T-cell (primary cell): ENCODE data around the gene DRC3. TPM values are rescaled to one million over a fixed set of nuclear protein-coding genes. Genes with fewer than 3 reads are reported as not detected.

Experiments
- ATAC-seq, 4 experiments: fragments of 200-7000 bp in 3 of 4; fragments of 150-1000 bp in 1 of 4; cut with Tn5 transposase; replicated peaks in 1 of 4; 1 replicate in 3 of 4; 2 replicates in 1 of 4; pipeline ENCODE4 v1.10.0; 2021; ENCODE audit warnings: moderate library complexity in 3 of 4, mild to moderate bottlenecking in 2 of 4, moderate number of reproducible peaks in 1 of 4
- CTCF ChIA-PET, 2 donors: fragments of 300-600 bp; sonication (Branson Sonifier 250); formaldehyde crosslinking; loops; one replicate each; lab custom pipeline; 2022; ENCODE audit warnings: antibody characterized with exemption in 2 of 2; lab: Charles Lee
- POLR2A ChIA-PET, 2 donors: fragments of 300-600 bp; sonication (Branson Sonifier 250); formaldehyde crosslinking; loops; one replicate each; lab custom pipeline; 2022; ENCODE audit warnings: antibody characterized with exemption in 2 of 2; lab: Charles Lee
- DNase-seq, 35 experiments: peaks; one replicate each; pipeline versions ENCODE4 v3.0.0 to v3.0.0-alpha.2; 2013 to 2023
- H3K27ac ChIP-seq: one replicate; pipeline ENCODE4 v1.5.1; 2013; ENCODE audit warnings: low read length
- H3K27me3 ChIP-seq, 2 experiments: replicated peaks in 1 of 2; 1 replicate in 1 of 2; 2 replicates in 1 of 2; pipeline versions ENCODE4 v1.6.1 to v1.7.0; 2013; ENCODE audit warnings: low read length in 1 of 2, mixed read lengths in 1 of 2; ENCODE audit not compliant: control insufficient read depth in 2 of 2, insufficient read depth in 2 of 2; ENCODE audit errors: extremely low read depth in 1 of 2
- H3K36me3 ChIP-seq, 2 donors: 1 replicate in 1 of 2; 2 replicates in 1 of 2; pipeline versions ENCODE4 v1.6.1 to v1.7.0; 2013; ENCODE audit warnings: low read length in 1 of 2; ENCODE audit not compliant: control insufficient read depth in 2 of 2, insufficient read depth in 1 of 2; ENCODE audit errors: extremely low read depth in 1 of 2
- H3K4me1 ChIP-seq, 2 experiments: 1 replicate in 1 of 2; 2 replicates in 1 of 2; pipeline versions ENCODE4 v1.6.1 to v1.7.0; 2013; ENCODE audit warnings: low read length in 2 of 2, mixed read lengths in 1 of 2; ENCODE audit not compliant: insufficient read depth in 2 of 2, control insufficient read depth in 1 of 2; ENCODE audit errors: extremely low read depth in 1 of 2
- H3K4me3 ChIP-seq, 2 donors: 1 replicate in 1 of 2; 2 replicates in 1 of 2; pipeline versions ENCODE4 v1.5.1 to v1.7.0; 2013; ENCODE audit warnings: mild to moderate bottlenecking in 2 of 2, low read length in 1 of 2, moderate library complexity in 1 of 2; ENCODE audit not compliant: control insufficient read depth in 1 of 2; ENCODE audit errors: extremely low read depth in 1 of 2
- H3K9me3 ChIP-seq: 2 replicates; pipeline ENCODE4 v1.7.0; 2013
- H3K27ac Mint-ChIP-seq, 2 donors: one replicate each; pipeline ENCODE4 v1.8.0; 2020 to 2021; ENCODE audit warnings: mild to moderate bottlenecking in 2 of 2, mixed read lengths in 2 of 2
- H3K27me3 Mint-ChIP-seq, 2 donors: one replicate each; pipeline ENCODE4 v1.8.0; 2021 to 2022; ENCODE audit warnings: mixed read lengths in 2 of 2
- H3K36me3 Mint-ChIP-seq: one replicate; pipeline ENCODE4 v1.8.0; 2021; ENCODE audit warnings: mixed read lengths
- H3K4me1 Mint-ChIP-seq, 3 donors: one replicate each; pipeline ENCODE4 v1.8.0; 2020 to 2022; ENCODE audit warnings: mixed read lengths in 3 of 3, mild to moderate bottlenecking in 1 of 3
- H3K4me3 Mint-ChIP-seq, 3 donors: one replicate each; pipeline ENCODE4 v1.8.0; 2020 to 2022; ENCODE audit warnings: mild to moderate bottlenecking in 3 of 3, mixed read lengths in 3 of 3, moderate library complexity in 3 of 3
- H3K9me3 Mint-ChIP-seq, 3 donors: one replicate each; pipeline ENCODE4 v1.8.0; 2020 to 2022; ENCODE audit warnings: mixed read lengths in 3 of 3
- WGBS: methylation state at CpG from one replicate; pipeline ENCODE4 v1.1.5; 2013; ENCODE audit warnings: missing lambda C conversion rate; ENCODE audit not compliant: insufficient coverage; 5-methylcytosine and 5-hydroxymethylcytosine counted together
- total RNA-seq, 35 experiments: library from RNA in 6 of 35; stranded (reverse) in 6 of 35; fragments of 120-200 nt in 1 of 35; gene quantifications; one replicate each; pipeline versions ENCODE4 v1.2.1 to v1.2.4 and lab custom pipeline; 2013 to 2026

The DRC3 gene
- total RNA-seq, 5 donors from 2014 or later (not counting 1 experiment from before 2014, with no cell fraction given), result 0.32 to 0.58 (median 0.53) TPM; not detected in 2

DNA sequence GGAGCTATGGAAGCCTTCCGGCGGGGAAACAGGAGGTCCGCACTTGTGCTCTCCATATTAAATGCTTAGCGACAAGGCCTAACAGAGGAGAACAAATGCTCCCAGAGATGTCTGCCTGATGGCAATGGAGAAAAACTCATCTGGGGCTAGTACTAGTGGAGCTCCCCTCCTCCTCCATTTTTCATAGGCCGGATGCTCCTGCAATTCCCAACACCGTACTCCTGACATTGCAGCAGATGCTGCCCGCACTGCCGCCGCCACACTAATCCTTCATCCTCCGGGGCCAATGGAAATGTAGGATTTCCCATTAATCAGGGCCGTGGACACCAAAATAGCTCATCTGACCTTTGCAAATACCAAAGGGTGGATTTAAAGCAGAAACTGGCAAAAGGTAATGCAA lies 27.9 kb upstream of the DRC3 start:
- peaks cover 40 to 47% (median 47%) of the 10 kb centered on the region in 3 donors for H3K4me1 Mint-ChIP-seq
- no peak overlapping the region for H3K27ac Mint-ChIP-seq
- ChIA-PET POLR2A (interaction anchor here (0.6 kb wide), 2 partner anchors 30 to 331 kb away, joined by 3 to 7 read pairs; no protein-coding TSS in a partner anchor), CTCF (interaction anchor here (0.5 to 0.6 kb wide), 2 partner anchors 72 to 445 kb away, joined by 3 read pairs; no protein-coding TSS in a partner anchor)
- H3K36me3 Mint-ChIP-seq, result peaks cover 6% of the 10 kb centered on the region
- Histone ChIP-seq H3K27me3 (no peaks in the 10 kb centered on the region), H3K4me1 (peaks cover 5 to 9% of the 10 kb centered on the region in 2 experiments), H3K36me3 (no peaks in the 10 kb centered on the region), H3K27ac (no peak overlapping the region), H3K9me3 (no peaks in the 10 kb centered on the region), H3K4me3 (no peak overlapping the region)
- no peak for DNase-seq
- WGBS, result 100% methylated on average over 5 of the region's 11 CpGs
- no peaks in the 10 kb centered on the region for H3K9me3 Mint-ChIP-seq
- no peak overlapping the region for H3K4me3 Mint-ChIP-seq
- no peaks in the 10 kb centered on the region for H3K27me3 Mint-ChIP-seq
- no peak for ATAC-seq

DNA sequence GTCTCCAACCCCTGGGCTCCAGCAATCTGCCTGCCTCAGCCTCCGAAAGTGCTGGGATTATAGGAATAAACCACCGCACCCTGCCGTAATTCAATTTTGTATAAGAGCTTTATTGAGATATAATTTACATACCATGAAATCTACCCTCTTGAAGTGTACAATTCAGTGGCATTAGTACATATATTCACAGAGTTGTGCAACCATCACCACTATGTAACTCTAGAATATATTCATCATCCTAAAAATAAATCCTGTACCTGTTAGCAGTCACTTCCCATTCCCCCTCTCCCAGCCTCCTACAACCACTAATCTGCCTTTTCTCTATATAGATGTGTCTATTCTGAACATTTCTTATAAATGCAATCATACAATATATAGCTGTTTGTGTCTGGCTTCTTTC lies 26.6 kb upstream of the DRC3 start:
- Mint-ChIP-seq H3K27ac (no peak overlapping the region), H3K36me3 (peaks cover 6% of the 10 kb centered on the region), H3K4me3 (no peak overlapping the region), H3K9me3 (no peaks in the 10 kb centered on the region), H3K27me3 (no peaks in the 10 kb centered on the region), H3K4me1 (peaks cover 43 to 59% (median 44%) of the 10 kb centered on the region in 3 donors)
- Histone ChIP-seq H3K36me3 (no peaks in the 10 kb centered on the region), H3K4me3 (no peak overlapping the region), H3K9me3 (no peaks in the 10 kb centered on the region), H3K27ac (no peak overlapping the region), H3K4me1 (peaks cover 5 to 9% of the 10 kb centered on the region in 2 experiments), H3K27me3 (no peaks in the 10 kb centered on the region)
- ChIA-PET CTCF (interaction anchor here in 1 of 2 donors (1.0 kb wide), 1 partner anchor 14 kb away, joined by 3 read pairs; no protein-coding TSS in a partner anchor), POLR2A (interaction anchor here (0.7 to 0.8 kb wide), 2 partner anchors 20 to 544 kb away, joined by 3 to 4 read pairs; no protein-coding TSS in a partner anchor)
- no peak for ATAC-seq
- DNase-seq, result no peak
- WGBS, result no CpG with 5 or more reads among the region's 3 CpGs

DNA sequence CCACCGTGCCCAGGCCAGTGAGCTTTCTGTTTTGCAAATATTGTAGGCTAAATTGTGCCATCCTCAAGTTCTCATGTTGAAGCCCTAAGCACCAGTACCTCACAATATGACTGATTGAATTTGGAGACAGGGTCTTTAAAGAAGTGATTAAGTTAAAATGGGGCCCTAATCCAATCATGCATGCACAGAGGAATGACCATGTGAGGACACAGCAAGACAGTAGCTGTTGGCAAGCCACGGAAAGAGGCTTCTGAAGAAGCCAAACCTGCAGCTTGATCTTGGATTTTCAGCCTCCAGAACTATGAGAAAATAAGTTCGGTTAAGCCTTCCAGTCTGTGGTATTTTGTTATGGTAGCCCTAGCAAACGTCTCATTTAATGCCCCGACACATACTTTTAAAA lies 25.4 kb upstream of the DRC3 start:
- no peak overlapping the region for H3K27ac ChIP-seq
- no peaks in the 10 kb centered on the region for H3K9me3 Mint-ChIP-seq
- WGBS, result 100% methylated on average over 1 of the region's 5 CpGs
- no peaks in the 10 kb centered on the region for H3K36me3 ChIP-seq
- CTCF ChIA-PET, result no interaction called here
- H3K4me1 ChIP-seq, result peaks cover 5 to 9% of the 10 kb centered on the region in 2 experiments
- H3K4me3 ChIP-seq, result no peak overlapping the region
- no peaks in the 10 kb centered on the region for H3K27me3 ChIP-seq
- no peaks in the 10 kb centered on the region for H3K27me3 Mint-ChIP-seq
- ATAC-seq (no peak), DNase-seq (no peak)
- peaks cover 45 to 69% (median 50%) of the 10 kb centered on the region in 3 donors for H3K4me1 Mint-ChIP-seq
- H3K4me3 Mint-ChIP-seq, result no peak overlapping the region
- H3K36me3 Mint-ChIP-seq, result peaks cover 9% of the 10 kb centered on the region
- no peaks in the 10 kb centered on the region for H3K9me3 ChIP-seq
- POLR2A ChIA-PET, result no interaction called here
- H3K27ac Mint-ChIP-seq, result no peak overlapping the region

DNA sequence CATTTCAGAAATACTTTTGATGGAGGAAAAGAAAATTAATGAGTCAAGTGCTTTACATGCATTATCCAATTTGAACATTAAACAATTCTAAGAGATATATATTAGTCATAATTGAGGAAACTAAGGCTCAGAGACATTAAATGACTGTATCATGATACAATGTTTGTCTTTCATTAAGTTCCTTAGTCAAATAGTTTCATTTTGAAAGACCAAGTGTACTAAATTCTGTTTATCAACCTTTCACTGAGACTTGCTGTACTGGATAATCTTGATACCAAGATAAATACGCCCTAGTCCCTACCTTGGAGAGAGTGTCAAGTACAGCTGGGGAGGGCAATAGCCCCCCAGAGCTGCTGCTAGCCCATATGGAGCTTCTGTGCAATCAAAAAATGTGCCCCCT lies 24.7 kb upstream of the DRC3 start:
- peaks cover 46 to 68% (median 52%) of the 10 kb centered on the region in 3 donors for H3K4me1 Mint-ChIP-seq
- H3K36me3 Mint-ChIP-seq, result peaks cover 9% of the 10 kb centered on the region
- ATAC-seq (no peak), DNase-seq (no peak)
- ChIA-PET CTCF (interaction anchor here in 1 of 2 donors (0.6 kb wide), 1 partner anchor 119 kb away, joined by 3 read pairs; no protein-coding TSS in a partner anchor), POLR2A (no interaction called here)
- Histone ChIP-seq H3K4me1 (peaks cover 5 to 12% of the 10 kb centered on the region in 2 experiments), H3K36me3 (no peaks in the 10 kb centered on the region), H3K27me3 (no peaks in the 10 kb centered on the region), H3K9me3 (no peaks in the 10 kb centered on the region), H3K4me3 (no peak overlapping the region), H3K27ac (no peak overlapping the region)
- no peaks in the 10 kb centered on the region for H3K27me3 Mint-ChIP-seq
- H3K9me3 Mint-ChIP-seq, result no peaks in the 10 kb centered on the region
- no peak overlapping the region for H3K27ac Mint-ChIP-seq
- WGBS, result no CpG with 5 or more reads among the region's 1 CpG
- H3K4me3 Mint-ChIP-seq, result no peak overlapping the region

DNA sequence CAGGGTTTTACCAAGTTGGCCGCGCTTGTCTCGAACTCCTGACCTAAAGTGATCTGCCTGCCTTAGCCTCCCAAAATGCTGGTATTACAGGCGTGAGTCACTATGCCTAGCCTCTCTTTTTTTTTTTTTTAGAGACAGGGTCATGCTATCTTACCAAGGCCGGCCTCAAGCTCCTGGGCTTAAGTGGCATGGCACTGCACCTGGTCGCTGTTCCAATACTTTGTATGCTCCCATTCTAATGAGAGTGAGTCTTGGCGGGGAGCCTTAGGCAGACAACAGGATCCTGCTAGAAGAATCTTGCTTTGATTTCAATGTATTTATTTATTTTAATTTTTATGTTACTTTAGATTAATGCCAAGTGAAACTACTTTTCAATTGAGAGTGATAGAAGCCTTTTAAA lies 22.3 kb upstream of the DRC3 start:
- CTCF ChIA-PET, result no interaction called here
- Mint-ChIP-seq H3K27me3 (no peaks in the 10 kb centered on the region), H3K27ac (no peak overlapping the region), H3K36me3 (peaks cover 22% of the 10 kb centered on the region), H3K9me3 (no peaks in the 10 kb centered on the region), H3K4me3 (no peak overlapping the region), H3K4me1 (peaks cover 40 to 66% (median 51%) of the 10 kb centered on the region in 3 donors)
- no peak overlapping the region for H3K4me3 ChIP-seq
- 94% methylated on average over 4 of the region's 7 CpGs for WGBS
- peaks cover 0 to 1% of the 10 kb centered on the region in 2 donors for H3K36me3 ChIP-seq
- DNase-seq, result no peak
- no peaks in the 10 kb centered on the region for H3K9me3 ChIP-seq
- no peak overlapping the region for H3K27ac ChIP-seq
- H3K27me3 ChIP-seq, result no peaks in the 10 kb centered on the region
- POLR2A ChIA-PET, result no interaction called here
- ATAC-seq, result no peak
- peaks cover 0 to 6% of the 10 kb centered on the region in 2 experiments for H3K4me1 ChIP-seq

DNA sequence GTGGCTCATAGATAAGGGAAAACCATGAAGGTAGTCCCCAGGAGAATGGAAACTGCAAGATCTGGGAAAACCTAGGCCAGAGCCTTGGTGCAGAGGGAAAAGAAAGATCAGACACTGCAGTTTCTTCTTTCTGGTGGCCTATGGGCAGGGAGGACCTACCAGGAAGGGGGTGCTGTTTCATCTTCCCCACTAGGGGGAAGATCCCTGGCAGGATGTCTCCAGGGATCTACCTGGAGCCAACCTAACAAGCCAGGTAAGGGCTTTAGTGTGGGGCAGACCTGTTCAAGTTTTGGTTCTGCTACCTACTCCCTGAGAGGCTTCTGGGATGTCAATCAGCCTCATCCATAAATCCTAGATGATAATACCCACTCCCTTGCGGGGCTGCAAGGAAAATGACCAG lies 21.9 kb upstream of the DRC3 start:
- WGBS, result 100% methylated on average over 1 of the region's 1 CpG
- CTCF ChIA-PET, result no interaction called here
- no peaks in the 10 kb centered on the region for H3K9me3 Mint-ChIP-seq
- H3K36me3 ChIP-seq, result peaks cover 0 to 6% of the 10 kb centered on the region in 2 donors
- H3K4me1 ChIP-seq, result peaks cover 0 to 11% of the 10 kb centered on the region in 2 experiments
- H3K27ac Mint-ChIP-seq, result no peak overlapping the region
- H3K4me3 Mint-ChIP-seq, result no peak overlapping the region
- H3K27me3 Mint-ChIP-seq, result no peaks in the 10 kb centered on the region
- POLR2A ChIA-PET, result no interaction called here
- peaks cover 27% of the 10 kb centered on the region for H3K36me3 Mint-ChIP-seq
- H3K27ac ChIP-seq, result no peak overlapping the region
- H3K4me3 ChIP-seq, result no peak overlapping the region
- H3K9me3 ChIP-seq, result no peaks in the 10 kb centered on the region
- ATAC-seq (no peak), DNase-seq (no peak)
- no peaks in the 10 kb centered on the region for H3K27me3 ChIP-seq
- peaks cover 42 to 68% (median 53%) of the 10 kb centered on the region in 3 donors for H3K4me1 Mint-ChIP-seq
